SU-DHL-6 (cell line): Measurements from ENCODE around the gene FLNB.

Experiments used
- CTCF ChIP-seq: fragments of 200-600 bp; sonication (generic); IDR thresholded peaks from one replicate; pipeline ENCODE4 v1.5.1; 2017; ENCODE audit warnings: antibody characterized with exemption, mild to moderate bottlenecking, low read length, moderate library complexity; ENCODE audit not compliant: insufficient read depth, poor library complexity, severe bottlenecking
- EZH2phosphoT487 ChIP-seq: fragments of 200-600 bp; sonication (generic), shearing (Covaris generic); conservative IDR thresholded peaks from 2 replicates; pipeline ENCODE4 v1.6.1; 2018; ENCODE audit warnings: mild to moderate bottlenecking, antibody characterized with exemption, low read length, moderate library complexity, mixed read lengths

- TF ChIP-seq CTCF, result no peak
- no peak for TF ChIP-seq EZH2phosphoT487
Observed at GRCh38 chr3:58216496-58217195, 208.4 kb downstream of the FLNB start.
